HG02884 (cell line): ENCODE data around the gene ATG2B.

Experiments used
- ATAC-seq: cut with Tn5 transposase; IDR thresholded peaks from one replicate; pipeline ENCODE4 v1.9.1; 2021; ENCODE audit warnings: mild to moderate bottlenecking, moderate library complexity; ENCODE audit not compliant: unreplicated experiment

The ATG2B gene

GRCh38 chr14:96316087-96316486 is 47.1 kb downstream of the ATG2B start:
- no peak for ATAC-seq

GRCh38 chr14:96310906-96311305 is 52.2 kb downstream of the ATG2B start:
- no peak for ATAC-seq

- no peak for ATAC-seq
Measured at GRCh38 chr14:96309896-96310330, 53.2 kb downstream of the ATG2B start.

- ATAC-seq, result no peak
Measured at GRCh38 chr14:96309133-96309895, 53.8 kb downstream of the ATG2B start.

- ATAC-seq, result no peak
Measured at GRCh38 chr14:96307434-96307833, 55.7 kb downstream of the ATG2B start.

GRCh38 chr14:96304956-96305355 is 58.2 kb downstream of the ATG2B start:
- no peak for ATAC-seq

GRCh38 chr14:96303981-96304380 is 59.2 kb downstream of the ATG2B start:
- no peak for ATAC-seq

- no peak for ATAC-seq
Measured at GRCh38 chr14:96299441-96299840, 63.7 kb downstream of the ATG2B start.

- no peak for ATAC-seq
Measured at GRCh38 chr14:96297997-96298515, 65.1 kb downstream of the ATG2B start.

GRCh38 chr14:96297000-96297399 is 66.1 kb downstream of the ATG2B start:
- ATAC-seq, result no peak

GRCh38 chr14:96294246-96294645 is 68.9 kb downstream of the ATG2B start:
- ATAC-seq, result no peak

- ATAC-seq, result no peak
Measured at GRCh38 chr14:96287856-96288255, 75.3 kb downstream of the ATG2B start.

- no peak for ATAC-seq
Measured at GRCh38 chr14:96286251-96286650, 76.9 kb downstream of the ATG2B start.

GRCh38 chr14:96285667-96286066 is 77.5 kb downstream of the ATG2B start:
- no peak for ATAC-seq

- ATAC-seq, result no peak
Measured at GRCh38 chr14:96284430-96284829, 78.7 kb downstream of the ATG2B start.

GRCh38 chr14:96284008-96284407 is 79.1 kb downstream of the ATG2B start:
- ATAC-seq, result no peak

- no peak for ATAC-seq
Measured at GRCh38 chr14:96281486-96281885, 81.7 kb downstream of the ATG2B start.

GRCh38 chr14:96280104-96280503 is 83.0 kb downstream of the ATG2B start:
- no peak for ATAC-seq

GRCh38 chr14:96279564-96279963 is 83.6 kb downstream of the ATG2B start:
- no peak for ATAC-seq

GRCh38 chr14:96277890-96278289 is 85.3 kb downstream of the ATG2B start:
- no peak for ATAC-seq

GRCh38 chr14:96275177-96276112 is 87.7 kb downstream of the ATG2B start:
- no peak for ATAC-seq

GRCh38 chr14:96274543-96274942 is 88.6 kb downstream of the ATG2B start:
- no peak for ATAC-seq
